NK-92 (cell line): ENCODE results near the gene CNTN4.

ENCODE experiments used
- DNase-seq: peaks from one replicate; lab custom pipeline; 2025; ENCODE audit not compliant: unreplicated experiment; lab: John Stamatoyannopoulos, UW

Gene CNTN4

DNA sequence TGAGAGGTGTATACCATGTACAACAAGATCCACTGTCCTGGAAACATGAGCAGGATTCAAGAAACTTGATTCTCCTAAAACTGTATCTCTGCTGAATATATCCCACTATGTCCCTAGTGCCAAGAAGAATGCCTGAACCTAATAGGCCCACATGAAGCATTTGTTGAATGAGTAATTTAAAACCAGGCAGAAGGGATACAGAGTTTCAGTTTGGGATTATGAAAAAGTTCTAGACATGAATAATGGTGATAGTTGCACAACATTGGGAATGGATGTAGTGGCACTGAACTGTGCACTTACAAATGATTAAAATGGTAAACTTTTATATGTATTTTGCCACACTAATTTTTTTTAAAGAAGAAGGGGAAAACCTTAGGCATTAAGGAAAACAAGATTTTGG is 750.4 kb downstream of the CNTN4 start:
- DNase-seq: no peak

DNA sequence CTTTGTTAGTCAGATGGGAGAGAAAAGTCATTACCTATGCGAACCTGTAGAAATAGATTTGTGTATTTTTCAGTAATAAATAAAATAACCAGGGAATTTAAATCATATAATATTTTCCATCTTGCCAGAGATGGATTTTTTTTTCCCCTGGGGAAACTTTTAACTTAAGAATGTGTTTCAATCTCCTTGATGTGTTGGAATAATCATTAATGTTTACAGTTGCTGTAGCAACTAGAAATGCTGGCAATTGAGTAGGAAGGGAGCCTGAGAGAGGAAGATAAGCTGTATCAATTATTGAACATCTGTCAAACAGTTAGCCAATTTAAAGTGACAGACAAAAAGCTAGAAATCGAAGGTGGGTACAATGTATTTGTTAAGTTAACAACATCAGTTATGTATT is 752.0 kb downstream of the CNTN4 start:
- DNase-seq: no peak

DNA sequence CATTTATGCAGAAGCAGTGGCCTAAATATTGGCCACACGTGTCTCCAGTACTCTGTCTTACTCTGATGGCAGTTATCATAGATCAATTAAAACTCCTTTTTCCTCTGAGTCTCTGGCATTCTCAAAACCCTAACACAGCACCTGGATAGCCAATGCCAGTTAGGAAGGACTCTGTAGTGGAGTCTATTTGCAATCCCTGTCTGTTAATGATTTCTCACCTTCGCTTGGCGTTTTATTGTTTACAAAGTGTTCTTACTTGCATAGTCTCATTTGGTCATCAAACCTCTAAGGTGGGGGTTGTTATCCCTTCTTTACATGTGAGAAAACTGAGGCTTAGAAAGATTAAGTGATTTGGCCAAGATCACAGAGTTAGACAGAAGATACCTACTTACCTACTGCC is 752.7 kb downstream of the CNTN4 start:
- DNase-seq: no peak

DNA sequence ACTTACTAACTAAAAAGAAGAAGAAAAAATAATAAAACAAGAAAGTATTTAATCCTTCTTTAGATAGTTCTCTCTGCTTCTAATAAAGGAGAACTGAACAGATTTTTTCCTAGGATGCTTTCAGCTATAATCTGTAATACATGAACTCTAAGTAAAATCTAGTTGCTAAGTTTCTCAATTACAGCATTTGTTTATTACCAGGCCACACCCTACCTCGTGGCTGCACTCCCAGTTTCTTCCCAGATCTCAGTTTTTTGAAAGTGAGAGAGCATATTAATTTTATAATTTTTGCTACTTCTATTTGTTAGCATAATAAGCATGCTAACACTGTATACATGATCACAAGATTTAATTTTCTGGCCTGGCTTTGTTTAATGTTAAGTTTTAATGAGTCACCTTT is 753.2 kb downstream of the CNTN4 start:
- DNase-seq: no peak

DNA sequence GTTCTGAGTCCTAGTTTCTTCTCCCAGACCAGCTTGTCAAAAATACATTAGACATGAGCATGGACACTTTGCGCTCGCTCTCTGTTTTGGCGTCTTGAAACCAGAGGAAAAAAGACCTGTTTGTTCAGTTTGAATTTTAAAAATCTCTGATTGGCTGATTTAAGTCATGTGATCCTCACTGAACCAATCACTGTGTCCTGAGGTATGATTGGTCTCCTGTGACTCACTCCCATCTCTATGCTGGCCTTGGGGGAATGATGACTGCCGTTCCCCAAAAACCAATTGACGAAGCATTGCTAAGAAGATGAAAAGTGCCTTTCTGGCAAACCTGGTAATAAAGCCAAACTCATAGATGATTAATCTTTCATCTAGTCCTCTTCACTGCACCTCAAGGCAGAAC is 755.0 kb downstream of the CNTN4 start:
- DNase-seq: no peak

DNA sequence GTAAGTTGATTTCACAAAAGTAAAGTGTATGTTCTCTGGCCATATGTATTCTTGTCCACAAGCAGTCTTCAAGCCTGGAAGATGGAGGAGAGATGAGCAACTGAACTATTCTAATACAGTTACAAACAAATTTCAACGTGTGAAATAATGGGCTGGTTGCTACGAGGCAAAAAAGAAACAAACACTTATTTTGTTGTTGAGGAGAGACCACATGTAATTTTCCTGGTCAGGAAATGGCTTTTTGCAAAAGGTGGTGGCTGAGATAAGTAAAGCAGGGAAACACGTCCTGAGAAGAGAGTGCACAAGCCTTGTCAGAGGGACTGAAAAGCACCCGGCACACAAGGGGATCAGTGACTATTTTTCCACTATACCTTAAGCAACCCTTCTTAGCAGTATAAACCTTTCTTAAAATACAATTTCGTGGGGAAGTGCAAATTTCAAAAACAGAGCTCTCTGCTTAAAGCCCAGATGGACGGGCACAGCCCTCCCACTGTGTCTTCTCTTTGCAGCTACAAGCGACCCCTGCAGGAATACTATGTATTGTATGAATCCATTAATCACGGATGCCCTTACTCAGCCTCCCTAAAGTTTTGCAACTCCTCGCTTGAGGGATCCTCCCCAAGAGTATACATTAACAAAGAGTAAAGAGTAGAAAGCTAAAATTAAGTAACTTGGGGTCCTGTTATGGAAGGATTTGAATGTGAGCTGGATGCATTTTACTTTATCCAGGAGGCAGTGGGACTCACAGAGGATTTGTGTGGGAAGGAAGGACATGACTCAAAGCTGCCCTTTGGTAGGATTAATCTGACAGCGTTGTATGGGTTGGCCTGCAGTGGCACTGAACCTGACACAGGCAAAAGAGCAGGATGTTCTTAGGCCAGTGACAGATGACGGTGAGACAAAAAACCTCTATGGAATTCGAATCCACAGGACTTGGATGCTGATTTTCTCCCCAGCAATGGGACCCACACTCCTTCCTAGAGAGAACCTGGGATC is 757.8 kb downstream of the CNTN4 start:
- DNase-seq: no peak

DNA sequence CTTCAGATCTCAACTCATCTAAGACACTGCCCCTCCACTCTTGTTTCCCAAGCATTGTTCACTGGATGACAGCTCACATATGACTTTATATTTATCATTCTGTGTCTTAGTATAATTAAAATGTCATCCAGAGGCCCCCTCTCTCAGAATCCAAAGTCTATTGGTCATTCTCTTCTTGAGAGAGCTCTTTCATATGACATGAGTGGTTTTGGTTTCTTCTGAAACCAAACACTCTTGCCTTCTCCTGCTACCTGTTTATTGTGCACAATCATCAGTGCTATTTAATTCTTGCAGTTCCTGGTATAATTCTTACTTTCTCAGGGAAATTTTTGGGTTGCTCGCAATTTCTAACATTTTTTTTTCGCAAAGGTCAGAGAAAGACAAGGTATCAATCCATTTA is 762.0 kb downstream of the CNTN4 start:
- no peak for DNase-seq

DNA sequence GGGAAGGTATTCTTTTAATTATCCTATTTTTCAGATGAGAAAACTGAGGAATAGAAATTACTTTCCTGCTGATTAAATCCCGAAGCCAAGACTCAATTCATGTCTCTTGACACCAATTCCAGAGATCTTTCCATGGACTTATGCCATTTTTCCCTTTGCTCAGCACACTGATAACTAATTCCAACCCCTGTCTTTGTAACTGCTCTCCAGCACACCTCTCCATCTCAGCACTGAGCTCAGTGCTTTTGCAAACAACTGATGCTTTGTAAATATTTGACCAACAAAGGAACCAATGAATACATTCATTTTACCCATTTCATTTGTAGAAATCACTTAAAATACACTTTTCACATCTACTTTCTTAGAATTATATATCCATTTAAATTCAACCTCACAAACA is 762.5 kb downstream of the CNTN4 start:
- DNase-seq: no peak

DNA sequence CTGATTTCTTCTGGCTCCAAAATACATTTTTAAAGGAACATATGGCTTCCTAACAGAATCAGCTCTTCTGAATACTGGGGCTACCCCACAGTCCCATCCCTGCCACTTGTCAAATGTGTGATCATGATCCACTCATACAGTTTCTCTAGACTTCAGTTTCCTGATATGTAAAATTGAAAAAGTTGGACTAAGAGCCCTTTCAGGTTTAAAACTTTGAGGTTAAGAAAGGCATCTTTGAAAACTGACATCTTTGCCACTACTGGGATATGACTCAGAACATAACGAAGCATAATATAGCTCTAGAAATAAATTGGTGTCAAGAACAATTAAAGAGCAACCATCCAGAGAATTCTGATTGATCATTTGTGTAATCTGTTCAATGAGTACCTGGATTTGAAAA is 763.3 kb downstream of the CNTN4 start:
- DNase-seq: no peak

DNA sequence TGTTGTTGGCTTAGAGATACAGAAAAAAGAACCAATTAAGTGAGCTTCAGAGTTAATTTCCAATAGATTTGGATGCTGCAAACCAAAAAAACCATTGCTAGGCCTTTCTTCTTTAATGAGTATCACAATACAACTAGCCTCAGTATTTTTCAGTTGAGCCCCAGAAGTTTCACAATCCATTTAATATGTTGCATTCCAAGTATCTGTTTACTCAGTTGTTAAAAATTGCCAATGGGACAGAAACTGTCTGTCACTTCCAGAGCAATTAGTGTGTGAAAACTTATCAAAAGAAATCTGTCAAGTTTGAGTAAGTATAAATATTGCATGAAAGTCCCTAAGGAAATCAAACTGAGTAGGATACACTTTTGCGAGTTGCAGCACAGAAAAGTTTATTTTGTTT is 763.7 kb downstream of the CNTN4 start:
- DNase-seq: no peak

DNA sequence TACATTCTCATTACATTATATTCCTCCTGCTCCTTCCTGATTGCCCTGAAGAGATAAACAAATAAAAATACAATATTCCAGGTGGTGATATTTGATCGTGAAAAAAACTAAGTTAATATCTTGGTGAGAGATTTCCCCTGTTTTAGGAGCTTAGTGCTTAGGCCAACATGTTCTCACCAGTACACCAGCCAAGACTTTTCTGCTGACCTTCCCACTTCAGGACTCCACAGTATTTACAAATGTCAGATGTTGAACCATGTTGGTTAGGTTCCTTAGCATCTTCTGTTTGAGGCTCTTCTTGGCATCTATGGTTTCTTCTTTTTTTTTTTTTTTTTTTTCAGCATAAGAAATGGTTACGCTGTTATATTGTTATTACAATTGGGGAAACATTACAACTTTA is 764.5 kb downstream of the CNTN4 start:
- DNase-seq: no peak

DNA sequence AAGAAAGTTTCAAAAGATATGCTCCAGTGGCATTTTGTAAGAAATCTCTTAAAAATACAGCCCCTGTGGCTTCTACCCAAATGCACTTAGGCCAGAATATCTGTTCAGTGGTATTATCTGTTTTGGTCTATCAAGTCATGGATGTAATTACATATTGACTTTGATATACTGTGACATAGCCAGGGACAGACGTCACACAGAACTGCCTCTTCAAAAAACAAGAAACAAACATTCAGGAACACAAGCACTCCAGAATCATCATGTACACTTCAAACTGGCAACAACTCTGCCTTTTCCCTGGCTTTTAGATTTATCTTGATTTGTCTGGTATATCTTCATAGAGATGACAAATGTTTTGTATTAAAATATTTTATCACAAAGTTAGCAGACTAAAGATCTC is 771.2 kb downstream of the CNTN4 start:
- DNase-seq: no peak

DNA sequence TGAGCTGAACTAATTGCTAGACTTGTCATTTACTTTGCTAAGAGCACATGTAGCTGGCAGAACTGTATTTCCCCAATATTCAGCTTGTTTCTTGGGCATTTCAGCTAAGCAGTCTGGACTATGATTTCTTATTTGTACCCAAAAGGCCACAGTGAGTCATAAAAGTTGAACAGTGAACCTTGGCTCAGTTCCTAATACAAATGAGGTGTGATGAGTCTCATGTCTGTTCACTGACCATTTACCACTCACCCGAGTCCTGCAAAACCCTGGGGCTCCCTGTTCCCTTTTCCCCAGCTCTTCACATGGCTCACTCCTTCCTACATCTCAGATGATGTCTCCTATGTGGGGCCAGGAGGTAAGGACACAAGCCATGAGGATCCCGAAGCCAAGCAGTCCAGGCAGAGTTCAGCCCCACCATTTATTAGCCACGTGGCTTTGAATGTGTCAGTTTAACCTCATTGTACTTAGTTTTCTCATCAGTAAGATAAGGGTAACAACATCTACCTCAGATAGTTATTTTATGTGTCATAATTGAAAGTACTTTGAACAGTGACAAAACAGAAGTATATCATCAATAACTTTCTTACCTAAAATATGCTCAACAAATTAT is 772.2 kb downstream of the CNTN4 start:
- no peak for DNase-seq

DNA sequence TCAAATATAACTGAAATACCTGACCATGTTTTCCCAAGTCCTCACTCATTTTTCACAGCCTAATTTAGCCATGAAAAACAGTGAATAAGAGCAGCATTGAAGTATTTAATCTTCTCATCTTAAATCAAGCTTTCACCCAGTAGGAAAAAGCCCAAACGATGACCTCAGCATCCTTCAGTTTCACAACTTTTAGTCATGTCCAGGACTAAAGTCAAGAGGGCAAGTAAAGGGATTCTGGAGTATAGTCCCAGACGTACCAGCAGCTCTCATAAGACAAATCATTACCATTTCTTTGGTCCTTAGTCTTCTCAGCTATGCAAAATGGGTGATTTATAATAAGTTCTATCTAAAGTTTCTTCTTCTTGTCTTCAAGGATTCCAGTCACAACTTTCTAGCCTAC is 774.2 kb downstream of the CNTN4 start:
- DNase-seq: no peak

DNA sequence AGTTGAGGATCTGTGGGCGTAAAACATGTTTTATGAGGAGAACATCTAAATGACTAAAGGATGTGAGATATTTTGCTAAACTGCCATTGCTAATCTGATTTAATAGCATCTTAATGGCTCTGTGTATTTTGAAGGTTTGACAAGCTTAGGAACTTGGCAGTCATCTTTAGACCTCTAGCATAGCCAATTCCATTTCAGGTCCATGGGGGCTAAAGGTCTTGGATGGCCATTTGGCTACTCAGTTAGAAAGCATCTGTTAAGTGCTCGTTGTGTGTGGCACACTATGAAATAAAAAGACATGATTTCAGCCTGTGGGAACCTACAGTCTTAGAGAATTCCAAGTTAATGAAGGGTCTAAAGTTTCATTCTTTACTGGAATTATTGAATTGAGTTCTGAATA is 775.3 kb downstream of the CNTN4 start:
- DNase-seq: no peak

DNA sequence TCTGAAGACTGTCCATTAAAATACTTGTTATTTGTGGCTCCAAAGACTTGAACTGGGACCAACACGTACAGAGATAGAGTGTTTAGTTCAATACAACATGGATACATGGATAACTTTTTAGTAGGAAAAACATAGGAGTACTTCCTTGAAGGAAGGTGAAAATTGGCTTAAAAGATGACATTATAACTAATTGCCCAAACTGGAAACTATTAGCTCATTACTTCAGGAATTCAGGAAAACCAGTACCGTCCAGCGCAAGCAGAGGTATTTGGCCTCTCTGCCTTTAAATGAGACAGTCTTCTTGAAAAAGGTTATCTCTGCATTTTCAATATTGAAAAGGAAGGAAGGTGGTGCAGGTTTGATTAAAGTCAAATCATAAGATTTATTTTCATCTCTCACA is 777.0 kb downstream of the CNTN4 start:
- no peak for DNase-seq

DNA sequence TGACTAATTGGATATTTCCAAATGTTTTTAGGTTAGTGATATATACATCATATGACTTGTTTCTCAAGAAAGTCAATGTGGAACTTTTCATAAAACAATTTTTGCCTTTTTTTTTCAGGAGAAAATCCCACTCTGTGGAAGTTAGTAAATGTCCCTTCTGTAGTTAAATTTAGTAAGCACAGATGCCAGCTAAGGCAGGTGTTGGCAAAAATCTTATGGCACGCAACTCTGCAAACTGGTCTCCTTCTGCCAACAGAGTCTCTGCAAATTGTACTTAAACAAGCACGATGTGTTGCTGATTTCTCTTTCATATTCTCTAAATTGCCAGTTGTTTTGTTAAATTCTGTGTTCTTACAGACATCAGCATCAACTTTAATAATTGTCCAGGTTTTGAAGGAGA is 777.7 kb downstream of the CNTN4 start:
- no peak for DNase-seq

DNA sequence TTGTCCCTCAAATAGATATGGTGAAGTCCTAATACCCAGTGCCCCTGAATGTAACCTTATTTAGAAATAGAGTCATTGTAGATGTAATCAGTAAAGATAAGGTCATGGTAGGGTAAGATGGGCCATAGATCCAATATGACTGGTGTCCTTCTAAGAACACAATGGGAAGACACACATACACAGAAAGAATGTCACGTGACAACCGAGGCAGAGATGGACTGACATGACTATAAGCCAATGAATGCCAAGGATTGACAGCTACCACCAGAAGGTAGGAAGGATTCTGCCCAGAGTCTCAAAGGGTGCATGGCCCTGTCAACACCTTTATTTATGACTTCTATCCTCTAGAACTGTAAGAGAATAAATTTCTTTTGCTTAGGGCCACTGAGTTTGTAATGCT is 780.4 kb downstream of the CNTN4 start:
- DNase-seq: no peak

DNA sequence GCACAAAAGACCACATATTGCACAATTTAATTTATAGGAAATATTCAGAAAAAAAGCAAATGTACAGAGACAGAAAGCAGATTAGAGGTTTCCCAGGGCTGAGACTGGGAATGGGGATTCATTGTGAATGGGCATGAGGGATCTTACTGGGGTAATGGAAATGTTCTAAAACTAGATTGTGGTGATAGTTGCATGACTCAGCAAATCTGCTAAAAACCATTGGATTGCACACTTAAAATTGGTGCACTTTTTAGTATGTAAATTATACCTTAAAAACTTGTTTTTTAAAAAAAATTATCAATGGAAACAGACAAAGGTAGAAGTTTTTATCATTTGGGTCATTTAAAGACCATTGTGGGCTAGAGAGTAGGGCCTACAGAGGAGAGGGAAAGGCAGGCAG is 780.9 kb downstream of the CNTN4 start:
- no peak for DNase-seq

DNA sequence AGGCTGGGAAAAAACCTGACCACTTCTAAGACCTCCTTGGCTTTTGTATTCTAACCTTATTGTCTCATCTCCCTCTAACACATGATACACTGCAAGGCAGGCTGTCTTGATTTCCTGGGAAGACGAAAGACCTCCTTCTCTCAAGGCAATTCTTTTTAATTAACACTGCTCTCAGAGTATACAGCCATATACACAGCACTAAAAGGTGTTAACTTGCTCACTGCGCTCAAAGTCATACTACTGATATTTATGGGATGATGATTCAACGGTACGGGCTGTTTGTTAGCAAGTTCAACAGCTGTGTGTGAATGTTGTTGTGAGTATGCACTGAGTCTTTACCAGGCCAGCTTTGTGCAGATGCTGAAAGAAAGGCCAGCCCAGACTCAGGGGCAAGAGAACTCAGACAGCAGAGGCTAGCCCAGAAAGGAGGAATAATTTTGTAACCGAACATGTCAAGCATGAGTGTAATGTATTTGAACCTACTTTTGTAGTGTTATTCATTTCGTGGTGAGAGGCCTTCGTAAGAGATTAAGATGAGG is 781.6 kb downstream of the CNTN4 start:
- no peak for DNase-seq

DNA sequence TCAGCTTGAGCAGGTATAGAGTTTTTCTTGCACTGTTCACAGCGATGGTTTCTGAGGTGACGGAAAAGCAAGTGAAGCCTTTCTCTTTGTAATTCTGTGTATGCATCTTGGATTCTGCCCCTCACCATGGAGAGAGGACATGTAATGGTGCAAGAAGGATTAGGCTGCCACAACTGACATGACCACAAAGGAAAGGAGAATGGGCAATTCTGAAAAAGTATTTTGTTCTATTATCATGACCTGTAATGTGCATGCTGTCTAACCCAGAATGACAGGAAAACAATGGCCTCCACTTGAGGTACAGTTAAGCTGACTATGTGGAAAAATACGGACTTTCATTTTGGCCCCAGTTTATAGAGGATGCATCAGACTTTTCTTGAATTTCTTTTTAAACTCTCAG is 784.6 kb downstream of the CNTN4 start:
- DNase-seq: no peak

DNA sequence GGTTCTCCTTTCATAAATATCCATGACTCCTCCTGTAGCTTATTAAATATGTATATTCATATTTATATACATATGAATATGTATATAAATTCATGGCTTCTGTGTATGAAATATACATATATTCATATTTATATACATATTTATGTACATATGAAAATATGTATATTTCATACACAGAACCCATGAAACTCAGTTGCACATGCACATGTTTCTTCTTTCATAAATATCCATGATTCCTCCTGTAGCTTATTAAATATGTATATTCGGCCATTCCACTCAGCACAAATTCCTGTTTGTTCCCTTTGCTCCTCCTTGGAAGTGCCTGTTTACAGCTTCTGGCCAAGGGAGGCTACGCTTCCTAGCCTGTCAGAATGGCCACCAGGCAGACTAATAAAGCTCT is 789.9 kb downstream of the CNTN4 start:
- no peak for DNase-seq
